ENCODE data around the gene GFRA1. TPM values are rescaled to one million over a fixed set of nuclear protein-coding genes. Genes with fewer than 3 reads are reported as not detected.

GFRA1 gene
- total and polyA plus RNA-seq, 2 donors (not counting 3 experiments of a cell fraction or from before 2014, with no cell fraction given), result 0.22 to 0.88 TPM

GRCh38 chr10:116045366-116046356, 227.3 kb downstream of the GFRA1 start:
- no peak for DNase-seq (ENCODE audit: low read depth, low spot score)
- intact Hi-C loops (cut with micrococcal nuclease), result no loop called here
- no peak for FAIRE-seq
- Histone ChIP-seq H3K9me1 (replicated peaks; ENCODE audit: control insufficient read depth, extremely low read depth, insufficient read depth, low read length) (no peaks in the 10 kb centered on the region), H3K79me2 (ENCODE audit: control insufficient read depth, insufficient read depth, low read length) (no peaks in the 10 kb centered on the region), H3K27ac (ENCODE audit: insufficient read depth, low read depth, low read length) (no peak overlapping the region), H2AFZ (ENCODE audit: low read depth, low read length) (no peak overlapping the region), H4K20me1 (replicated peaks; ENCODE audit: control insufficient read depth, extremely low read depth, insufficient read depth, low read length) (no peaks in the 10 kb centered on the region), H3K9ac (replicated peaks; ENCODE audit: extremely low read depth, insufficient read depth, low read length) (no peak overlapping the region), H3K36me3 (ENCODE audit: control insufficient read depth in 2 of 2, extremely low read depth in 1 of 2, insufficient read depth in 2 of 2, low read length in 2 of 2) (no peaks in the 10 kb centered on the region), H3K27me3 (ENCODE audit: control insufficient read depth in 2 of 2, insufficient read depth in 2 of 2, low read length in 2 of 2) (no peaks in the 10 kb centered on the region), H3K4me1 (ENCODE audit: control insufficient read depth, extremely low read depth, insufficient read depth, low read length) (no peaks in the 10 kb centered on the region), H3K9me3 (replicated peaks; ENCODE audit: control insufficient read depth, insufficient read depth, low read length) (no peaks in the 10 kb centered on the region), H3K4me3 (replicated peaks in 1 of 3; ENCODE audit: insufficient read depth in 1 of 3, low read depth in 1 of 3, low read length in 3 of 3) (no peak overlapping the region), H3K4me2 (ENCODE audit: insufficient read depth, low read length) (no peak overlapping the region)
- TF ChIP-seq MAX (IDR thresholded peaks at IDR 0.05; ENCODE audit: insufficient read depth, insufficient read length), result no peak
- TF ChIP-seq JUN (IDR thresholded peaks at IDR 0.05; ENCODE audit: borderline replicate concordance, insufficient read depth, insufficient read length, low read depth), result no peak
- no peak for TF ChIP-seq GATA2 (IDR thresholded peaks at IDR 0.05; ENCODE audit: insufficient read depth, insufficient read length, low read depth, low read length)
- no peak for TF ChIP-seq POLR2A (IDR thresholded peaks at IDR 0.05; ENCODE audit: low read depth, low read length)
- TF ChIP-seq MYC (IDR thresholded peaks at IDR 0.05; ENCODE audit: low read depth, low read length), result no peak
- TF ChIP-seq FOS (IDR thresholded peaks at IDR 0.05; ENCODE audit: borderline replicate concordance, insufficient read depth, low read length), result no peak
- TF ChIP-seq CTCF (IDR thresholded peaks at IDR 0.05; ENCODE audit: extremely low read depth in 1 of 2, insufficient read depth in 1 of 2, low read depth in 1 of 2, low read length in 2 of 2), result no peak
- TF ChIP-seq POLR2AphosphoS5 (IDR thresholded peaks at IDR 0.05; ENCODE audit: insufficient read depth, low read depth, low read length), result no peak
- TF ChIP-seq EZH2 (IDR thresholded peaks at IDR 0.05; ENCODE audit: borderline replicate concordance, low read depth, low read length, severe bottlenecking), result no peak
- no TSS peak for BruUV-seq (replicated peaks)
- ChIA-PET POLR2A (no interaction called here), CTCF (no interaction called here)
- dilution Hi-C loops (cut with MboI; ENCODE audit: extremely low pct_ligation_motif_present, low sequenced_read_pairs), result no loop called here
